GM12878 (cell line): ENCODE results near the gene IDS.
"Not testable (repeated sequence)": the region's sequence is repeated elsewhere in the genome, so short reads cannot be mapped to it uniquely, and the experiment has no call there.

ENCODE experiments used
- CTCF ChIP-seq, 3 experiments: IDR thresholded peaks in 2 of 3; conservative IDR thresholded peaks in 1 of 3; 2 replicates each; pipeline ENCODE4 v1.5.1; 2011; ENCODE audit warnings: low read depth in 3 of 3, low read length in 3 of 3, mild to moderate bottlenecking in 3 of 3, control low read depth in 2 of 3, moderate library complexity in 2 of 3, inconsistent platforms in 1 of 3, mixed read lengths in 1 of 3; ENCODE audit not compliant: control insufficient read depth in 2 of 3, insufficient read depth in 1 of 3; ENCODE audit errors: extremely low read depth in 1 of 3
- POU2F2 ChIP-seq: IDR thresholded peaks from 3 replicates; pipeline ENCODE4 v1.6.1; 2011; ENCODE audit warnings: low read depth, mild to moderate bottlenecking, low read length, borderline replicate concordance

DNA sequence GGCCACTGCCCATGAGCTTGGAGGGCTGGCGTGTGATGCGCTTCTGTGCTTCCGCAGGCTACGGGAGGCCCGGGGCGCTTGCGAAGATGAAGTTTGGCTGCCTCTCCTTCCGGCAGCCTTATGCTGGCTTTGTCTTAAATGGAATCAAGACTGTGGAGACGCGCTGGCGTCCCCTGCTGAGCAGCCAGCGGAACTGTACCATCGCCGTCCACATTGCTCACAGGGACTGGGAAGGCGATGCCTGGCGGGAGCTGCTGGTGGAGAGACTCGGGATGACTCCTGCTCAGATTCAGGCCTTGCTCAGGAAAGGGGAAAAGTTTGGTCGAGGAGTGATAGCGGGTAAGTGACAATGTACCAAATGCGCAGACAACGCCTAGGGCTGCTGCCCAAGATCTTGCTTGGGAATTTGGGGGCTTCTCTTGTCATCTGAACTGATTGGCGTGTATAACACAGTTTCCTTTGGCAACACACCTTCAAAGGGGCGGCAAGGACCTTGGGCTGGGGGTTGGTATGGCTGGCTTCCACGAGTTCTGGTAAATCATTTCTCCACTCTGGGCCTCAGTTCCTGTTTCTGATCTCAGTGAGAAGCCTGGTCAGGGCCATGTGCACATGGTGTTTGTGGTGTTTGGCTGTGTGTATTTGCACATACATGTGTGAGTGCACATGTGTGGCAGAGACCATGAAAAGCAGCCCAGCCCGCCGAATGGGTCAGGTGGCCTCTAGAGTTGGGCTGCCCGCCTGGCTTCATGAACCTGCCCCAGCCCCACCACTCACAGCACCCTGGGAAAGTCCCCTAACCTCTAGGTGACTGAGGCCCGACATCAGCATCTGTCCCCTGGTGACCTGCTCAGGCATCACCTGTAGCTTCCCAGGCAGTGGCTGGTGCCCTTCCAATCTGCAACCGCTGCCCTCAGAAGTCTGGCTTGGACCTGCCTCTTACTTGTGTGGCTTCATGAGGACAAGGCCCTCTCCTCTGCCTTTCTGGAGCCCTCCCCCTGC lies 40.7 kb upstream of the IDS start:
- not testable (repeated sequence) for TF ChIP-seq CTCF (IDR thresholded peaks at IDR 0.05 in 2 of 3, conservative IDR thresholded peaks at IDR 0.05 in 1 of 3; ENCODE audit: control insufficient read depth in 2 of 3, extremely low read depth in 1 of 3, insufficient read depth in 1 of 3, low read depth in 3 of 3, low read length in 3 of 3); POU2F2
